Vagina (tissue), 2 donors: ENCODE data around the gene WIPF3.

Experiments used
- POLR2A ChIP-seq, 2 donors: fragments of 450-650 bp; IDR thresholded peaks; one replicate each; pipeline ENCODE4 v1.6.1; 2017; ENCODE audit warnings: antibody characterized with exemption in 2 of 2, mild to moderate bottlenecking in 2 of 2, moderate library complexity in 2 of 2
- POLR2AphosphoS5 ChIP-seq, 2 donors: sonication (generic); formaldehyde crosslinking; IDR thresholded peaks; one replicate each; pipeline ENCODE4 v1.9.0; 2017; ENCODE audit warnings: antibody characterized with exemption in 2 of 2, mild to moderate bottlenecking in 2 of 2, low read depth in 1 of 2; ENCODE audit not compliant: insufficient read depth in 1 of 2
- TF ChIP-seq, protein P1 (sequence below), 3 experiments: fragments of 450-650 bp in 2 of 3; fragments of 200-600 bp in 1 of 3; sonication (generic) in 1 of 3; IDR thresholded peaks; one replicate each; pipeline ENCODE4 v1.5.1; 2017 to 2019; ENCODE audit warnings: antibody characterized with exemption in 3 of 3, mild to moderate bottlenecking in 2 of 3, moderate library complexity in 2 of 3

DNA sequence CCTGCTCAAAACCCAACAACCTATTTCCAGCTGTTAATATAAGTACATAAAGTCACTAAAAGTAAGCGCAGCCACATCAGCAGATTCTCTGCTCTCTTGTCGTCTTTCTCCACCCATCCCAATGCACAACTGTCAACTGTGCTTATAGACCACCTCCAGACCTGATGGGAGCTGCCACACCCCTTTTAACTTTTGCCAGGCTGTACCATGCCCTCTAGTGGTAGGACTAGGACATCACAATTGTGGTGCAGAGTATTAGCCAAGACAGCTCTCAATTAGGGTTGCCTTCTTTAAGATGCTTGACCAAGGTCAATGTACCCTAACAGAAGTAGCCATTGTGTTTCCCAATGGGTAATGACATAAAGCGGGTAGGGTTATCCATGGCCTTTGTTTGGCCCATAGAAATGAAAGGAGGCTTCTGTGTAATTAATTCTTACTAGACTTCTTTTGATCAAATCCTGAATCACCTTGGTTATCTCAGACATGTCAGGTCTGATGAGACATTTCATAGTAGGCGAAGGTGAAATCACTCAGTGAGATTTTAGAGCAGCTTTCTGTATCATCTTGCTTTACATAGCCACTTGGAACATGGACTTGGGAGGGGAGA is 115.2 kb downstream of the WIPF3 start:
- TF ChIP-seq, protein P1, sequence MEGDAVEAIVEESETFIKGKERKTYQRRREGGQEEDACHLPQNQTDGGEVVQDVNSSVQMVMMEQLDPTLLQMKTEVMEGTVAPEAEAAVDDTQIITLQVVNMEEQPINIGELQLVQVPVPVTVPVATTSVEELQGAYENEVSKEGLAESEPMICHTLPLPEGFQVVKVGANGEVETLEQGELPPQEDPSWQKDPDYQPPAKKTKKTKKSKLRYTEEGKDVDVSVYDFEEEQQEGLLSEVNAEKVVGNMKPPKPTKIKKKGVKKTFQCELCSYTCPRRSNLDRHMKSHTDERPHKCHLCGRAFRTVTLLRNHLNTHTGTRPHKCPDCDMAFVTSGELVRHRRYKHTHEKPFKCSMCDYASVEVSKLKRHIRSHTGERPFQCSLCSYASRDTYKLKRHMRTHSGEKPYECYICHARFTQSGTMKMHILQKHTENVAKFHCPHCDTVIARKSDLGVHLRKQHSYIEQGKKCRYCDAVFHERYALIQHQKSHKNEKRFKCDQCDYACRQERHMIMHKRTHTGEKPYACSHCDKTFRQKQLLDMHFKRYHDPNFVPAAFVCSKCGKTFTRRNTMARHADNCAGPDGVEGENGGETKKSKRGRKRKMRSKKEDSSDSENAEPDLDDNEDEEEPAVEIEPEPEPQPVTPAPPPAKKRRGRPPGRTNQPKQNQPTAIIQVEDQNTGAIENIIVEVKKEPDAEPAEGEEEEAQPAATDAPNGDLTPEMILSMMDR (IDR thresholded peaks at IDR 0.05), result peak in 2 of 3 experiments; percentile 40 to 64
- TF ChIP-seq POLR2A (IDR thresholded peaks at IDR 0.05) (no peak), POLR2AphosphoS5 (IDR thresholded peaks at IDR 0.05; ENCODE audit: insufficient read depth in 1 of 2, low read depth in 1 of 2) (no peak)
